ENCODE measurements around the gene TMEM169.

TMEM169 gene

GRCh38 chr2:216104691-216105090, 23.0 kb downstream of the TMEM169 start:
- no peak for DNase-seq (ENCODE audit: low spot score)

GRCh38 chr2:216107320-216107719, 25.6 kb downstream of the TMEM169 start:
- no peak for DNase-seq (ENCODE audit: low spot score)

GRCh38 chr2:216107760-216108159, 26.0 kb downstream of the TMEM169 start:
- no peak for DNase-seq (ENCODE audit: low spot score)

GRCh38 chr2:216108310-216108966, 26.7 kb downstream of the TMEM169 start:
- DNase-seq (ENCODE audit: low spot score): no peak

GRCh38 chr2:216108967-216109921, 27.5 kb downstream of the TMEM169 start, which contains the start of gene XRCC5:
XRCC5 (plus strand) TSS chr2:216109348; CDS start chr2:216109437, 89 bp downstream.
- peak; percentile 98 for DNase-seq (ENCODE audit: low spot score)

- DNase-seq (ENCODE audit: low spot score): no peak
Observed at GRCh38 chr2:216109962-216110614, 28.4 kb downstream of the TMEM169 start.

GRCh38 chr2:216110620-216111019, 28.9 kb downstream of the TMEM169 start:
- no peak for DNase-seq (ENCODE audit: low spot score)

GRCh38 chr2:216111122-216111521, 29.4 kb downstream of the TMEM169 start:
- no peak for DNase-seq (ENCODE audit: low spot score)

GRCh38 chr2:216112926-216113325, 31.2 kb downstream of the TMEM169 start:
- DNase-seq (ENCODE audit: low spot score): no peak

GRCh38 chr2:216113572-216113971, 31.9 kb downstream of the TMEM169 start:
- no peak for DNase-seq (ENCODE audit: low spot score)

- no peak for DNase-seq (ENCODE audit: low spot score)
Observed at GRCh38 chr2:216114382-216114713, 32.6 kb downstream of the TMEM169 start.

GRCh38 chr2:216114714-216115531, 33.2 kb downstream of the TMEM169 start:
- DNase-seq (ENCODE audit: low spot score): peak; percentile 97

- no peak for DNase-seq (ENCODE audit: low spot score)
Observed at GRCh38 chr2:216116418-216116817, 34.7 kb downstream of the TMEM169 start.

- no peak for DNase-seq (ENCODE audit: low spot score)
Observed at GRCh38 chr2:216117561-216118340, 36.0 kb downstream of the TMEM169 start.

GRCh38 chr2:216118474-216118873, 36.8 kb downstream of the TMEM169 start:
- no peak for DNase-seq (ENCODE audit: low spot score)

- no peak for DNase-seq (ENCODE audit: low spot score)
Observed at GRCh38 chr2:216119146-216119545, 37.4 kb downstream of the TMEM169 start.

GRCh38 chr2:216119986-216120385, 38.3 kb downstream of the TMEM169 start:
- DNase-seq (ENCODE audit: low spot score): no peak

- no peak for DNase-seq (ENCODE audit: low spot score)
Observed at GRCh38 chr2:216121255-216121654, 39.5 kb downstream of the TMEM169 start.

GRCh38 chr2:216126943-216127342, 45.2 kb downstream of the TMEM169 start:
- DNase-seq (ENCODE audit: low spot score): no peak

GRCh38 chr2:216130346-216130971, 48.7 kb downstream of the TMEM169 start:
- no peak for DNase-seq (ENCODE audit: low spot score)

All from left forelimb (tissue), 1 donor.